ENCODE measurements around the gene IKBKG.

GRCh38 chrX:154535892-154536291, 11.5 kb upstream of the IKBKG start:
- TF ChIP-seq POLR2A (IDR thresholded peaks at IDR 0.05; ENCODE audit: low read depth, low read length) (no peak), ELK1 (IDR thresholded peaks at IDR 0.05; ENCODE audit: borderline replicate concordance, low read depth, low read length) (no peak), CTCF (conservative IDR thresholded peaks at IDR 0.05; ENCODE audit: low read depth, low read length) (no peak)
